ENCODE results near the gene CACNA1D. TPM values are rescaled to one million over a fixed set of nuclear protein-coding genes. Genes with fewer than 3 reads are reported as not detected.

The CACNA1D gene
- total and polyA plus RNA-seq, 9 of the 15 experiments (the other 6 are each of a cell fraction or from before 2014, with no cell fraction given), result 0.29 TPM; not detected in 8

DNA sequence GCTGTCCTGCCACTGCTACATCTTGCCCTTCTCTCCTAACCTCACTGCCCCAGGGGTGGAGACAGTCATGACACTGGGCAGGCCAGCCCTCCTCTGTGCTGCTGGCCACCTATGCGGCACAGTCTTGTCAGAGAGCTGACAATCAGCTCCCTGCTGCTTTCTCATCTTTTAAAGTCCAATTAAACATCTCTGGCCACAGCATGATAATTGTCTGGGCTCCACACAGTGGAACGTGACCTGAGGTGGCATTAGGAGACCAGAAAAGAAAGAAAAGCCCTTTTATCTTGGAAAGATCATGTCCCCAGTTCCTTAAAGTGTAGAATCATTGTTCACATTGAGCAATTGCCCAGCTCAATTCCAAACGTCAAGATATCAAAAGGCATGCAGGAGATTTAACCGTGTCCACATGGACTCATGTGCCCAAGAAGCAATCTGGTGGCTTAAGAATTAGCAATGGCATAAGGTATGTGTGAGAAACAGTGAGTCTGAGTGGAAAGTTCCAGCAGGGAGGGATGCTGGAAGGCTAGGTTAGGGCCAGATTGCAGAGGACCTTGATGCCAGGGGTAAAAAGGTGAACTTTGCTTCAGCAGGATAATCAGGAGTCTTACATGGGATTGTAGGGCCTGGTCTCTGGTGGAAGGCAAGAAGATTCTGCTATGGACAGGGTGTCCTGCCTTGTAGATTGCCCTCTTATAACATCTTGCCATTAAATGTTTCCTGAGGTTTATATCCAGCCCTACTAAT lies 15.3 kb upstream of the CACNA1D start:
- Histone ChIP-seq H2AFZ (ENCODE audit: low read depth, low read length) (no peak overlapping the region), H3K27ac (ENCODE audit: extremely low read depth, low read depth, low read length) (no peak overlapping the region), H3K4me3 (no peak overlapping the region), H3K9me3 (replicated peaks; ENCODE audit: control insufficient read depth, insufficient read depth, low read depth, low read length) (no peaks in the 10 kb centered on the region), H3K9me1 (ENCODE audit: control insufficient read depth, insufficient read depth, low read length) (no peaks in the 10 kb centered on the region), H3K27me3 (ENCODE audit: control insufficient read depth in 2 of 2, insufficient read depth in 2 of 2, low read length in 2 of 2) (no peaks in the 10 kb centered on the region), H4K20me1 (replicated peaks; ENCODE audit: control insufficient read depth, insufficient read depth, low read length) (no peaks in the 10 kb centered on the region), H3K4me2 (ENCODE audit: insufficient read depth, low read length) (no peak overlapping the region), H3K4me1 (replicated peaks in 1 of 2; ENCODE audit: control insufficient read depth in 2 of 2, insufficient read depth in 2 of 2, low read length in 2 of 2) (no peaks in the 10 kb centered on the region), H3K79me2 (ENCODE audit: control insufficient read depth, insufficient read depth, low read length) (no peaks in the 10 kb centered on the region), H3K9ac (ENCODE audit: insufficient read depth in 1 of 2, low read depth in 2 of 2, low read length in 2 of 2) (no peak overlapping the region; a peak in 1 of 4 replicates), H3K36me3 (ENCODE audit: control insufficient read depth, insufficient read depth, low read length) (no peaks in the 10 kb centered on the region)
- WGBS (ENCODE audit: insufficient coverage, low coverage, missing lambda C conversion rate), result 0% methylated on average over 4 of the region's 4 CpGs
- intact Hi-C loops (cut with micrococcal nuclease), result no loop called here
- TF ChIP-seq, protein P1, sequence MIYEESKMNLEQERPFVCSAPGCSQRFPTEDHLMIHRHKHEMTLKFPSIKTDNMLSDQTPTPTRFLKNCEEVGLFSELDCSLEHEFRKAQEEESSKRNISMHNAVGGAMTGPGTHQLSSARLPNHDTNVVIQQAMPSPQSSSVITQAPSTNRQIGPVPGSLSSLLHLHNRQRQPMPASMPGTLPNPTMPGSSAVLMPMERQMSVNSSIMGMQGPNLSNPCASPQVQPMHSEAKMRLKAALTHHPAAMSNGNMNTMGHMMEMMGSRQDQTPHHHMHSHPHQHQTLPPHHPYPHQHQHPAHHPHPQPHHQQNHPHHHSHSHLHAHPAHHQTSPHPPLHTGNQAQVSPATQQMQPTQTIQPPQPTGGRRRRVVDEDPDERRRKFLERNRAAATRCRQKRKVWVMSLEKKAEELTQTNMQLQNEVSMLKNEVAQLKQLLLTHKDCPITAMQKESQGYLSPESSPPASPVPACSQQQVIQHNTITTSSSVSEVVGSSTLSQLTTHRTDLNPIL (CRISPR knock-in tag; IDR thresholded peaks at IDR 0.05), result no peak
- no peak for TF ChIP-seq EP400 (IDR thresholded peaks at IDR 0.05)
- TF ChIP-seq ZNF316 (IDR thresholded peaks at IDR 0.05), result no peak
- no peak for TF ChIP-seq ZNF263 (CRISPR knock-in tag; IDR thresholded peaks at IDR 0.05; ENCODE audit: borderline replicate concordance)
- TF ChIP-seq ZNF232 (CRISPR knock-in tag; IDR thresholded peaks at IDR 0.05), result no peak
- TF ChIP-seq PPARD (CRISPR knock-in tag; IDR thresholded peaks at IDR 0.05), result no peak
- TF ChIP-seq KLF6 (CRISPR knock-in tag; IDR thresholded peaks at IDR 0.05; ENCODE audit: borderline replicate concordance), result no peak
- no peak for TF ChIP-seq ZNF23 (CRISPR knock-in tag; IDR thresholded peaks at IDR 0.05)
- TF ChIP-seq MAZ (CRISPR knock-in tag; conservative IDR thresholded peaks at IDR 0.05 in 1 of 2, IDR thresholded peaks at IDR 0.05 in 1 of 2), result no peak
- TF ChIP-seq, protein P2, sequence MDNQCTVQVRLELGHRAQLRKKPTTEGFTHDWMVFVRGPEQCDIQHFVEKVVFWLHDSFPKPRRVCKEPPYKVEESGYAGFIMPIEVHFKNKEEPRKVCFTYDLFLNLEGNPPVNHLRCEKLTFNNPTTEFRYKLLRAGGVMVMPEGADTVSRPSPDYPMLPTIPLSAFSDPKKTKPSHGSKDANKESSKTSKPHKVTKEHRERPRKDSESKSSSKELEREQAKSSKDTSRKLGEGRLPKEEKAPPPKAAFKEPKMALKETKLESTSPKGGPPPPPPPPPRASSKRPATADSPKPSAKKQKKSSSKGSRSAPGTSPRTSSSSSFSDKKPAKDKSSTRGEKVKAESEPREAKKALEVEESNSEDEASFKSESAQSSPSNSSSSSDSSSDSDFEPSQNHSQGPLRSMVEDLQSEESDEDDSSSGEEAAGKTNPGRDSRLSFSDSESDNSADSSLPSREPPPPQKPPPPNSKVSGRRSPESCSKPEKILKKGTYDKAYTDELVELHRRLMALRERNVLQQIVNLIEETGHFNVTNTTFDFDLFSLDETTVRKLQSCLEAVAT (IDR thresholded peaks at IDR 0.05), result no peak
- no peak for TF ChIP-seq CHD1 (IDR thresholded peaks at IDR 0.05; ENCODE audit: low read length)
- TF ChIP-seq MAFG (tag; conservative IDR thresholded peaks at IDR 0.05), result no peak
- no peak for TF ChIP-seq NCOA4 (IDR thresholded peaks at IDR 0.05; ENCODE audit: partially characterized antibody)
- no peak for TF ChIP-seq NFIC (IDR thresholded peaks at IDR 0.05)
- no peak for TF ChIP-seq CC2D1A (IDR thresholded peaks at IDR 0.05)
- no peak for TF ChIP-seq PTTG1 (tag; IDR thresholded peaks at IDR 0.05; ENCODE audit: low read depth)
- ATAC-seq (no peak), FAIRE-seq (no peak), DNase-seq (ENCODE audit: extremely low read depth in 1 of 4, low spot score in 3 of 4) (no peak)
- ChIA-PET CTCF (ENCODE audit: low intra/inter-chr PET ratio) (no interaction called here), POLR2A (no interaction called here)
- BruUV-seq (replicated peaks), result no TSS peak
- in situ Hi-C loops (cut with MboI), result no loop called here

Measured in K562 (cell line).